ENCODE results near the gene OST4.

- no peak for TF ChIP-seq POLR2AphosphoS5 (IDR thresholded peaks at IDR 0.05; ENCODE audit: low read depth)
- TF ChIP-seq, protein P1, sequence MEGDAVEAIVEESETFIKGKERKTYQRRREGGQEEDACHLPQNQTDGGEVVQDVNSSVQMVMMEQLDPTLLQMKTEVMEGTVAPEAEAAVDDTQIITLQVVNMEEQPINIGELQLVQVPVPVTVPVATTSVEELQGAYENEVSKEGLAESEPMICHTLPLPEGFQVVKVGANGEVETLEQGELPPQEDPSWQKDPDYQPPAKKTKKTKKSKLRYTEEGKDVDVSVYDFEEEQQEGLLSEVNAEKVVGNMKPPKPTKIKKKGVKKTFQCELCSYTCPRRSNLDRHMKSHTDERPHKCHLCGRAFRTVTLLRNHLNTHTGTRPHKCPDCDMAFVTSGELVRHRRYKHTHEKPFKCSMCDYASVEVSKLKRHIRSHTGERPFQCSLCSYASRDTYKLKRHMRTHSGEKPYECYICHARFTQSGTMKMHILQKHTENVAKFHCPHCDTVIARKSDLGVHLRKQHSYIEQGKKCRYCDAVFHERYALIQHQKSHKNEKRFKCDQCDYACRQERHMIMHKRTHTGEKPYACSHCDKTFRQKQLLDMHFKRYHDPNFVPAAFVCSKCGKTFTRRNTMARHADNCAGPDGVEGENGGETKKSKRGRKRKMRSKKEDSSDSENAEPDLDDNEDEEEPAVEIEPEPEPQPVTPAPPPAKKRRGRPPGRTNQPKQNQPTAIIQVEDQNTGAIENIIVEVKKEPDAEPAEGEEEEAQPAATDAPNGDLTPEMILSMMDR (IDR thresholded peaks at IDR 0.05; ENCODE audit: insufficient read depth, low read length): no peak
- TF ChIP-seq, protein P2, sequence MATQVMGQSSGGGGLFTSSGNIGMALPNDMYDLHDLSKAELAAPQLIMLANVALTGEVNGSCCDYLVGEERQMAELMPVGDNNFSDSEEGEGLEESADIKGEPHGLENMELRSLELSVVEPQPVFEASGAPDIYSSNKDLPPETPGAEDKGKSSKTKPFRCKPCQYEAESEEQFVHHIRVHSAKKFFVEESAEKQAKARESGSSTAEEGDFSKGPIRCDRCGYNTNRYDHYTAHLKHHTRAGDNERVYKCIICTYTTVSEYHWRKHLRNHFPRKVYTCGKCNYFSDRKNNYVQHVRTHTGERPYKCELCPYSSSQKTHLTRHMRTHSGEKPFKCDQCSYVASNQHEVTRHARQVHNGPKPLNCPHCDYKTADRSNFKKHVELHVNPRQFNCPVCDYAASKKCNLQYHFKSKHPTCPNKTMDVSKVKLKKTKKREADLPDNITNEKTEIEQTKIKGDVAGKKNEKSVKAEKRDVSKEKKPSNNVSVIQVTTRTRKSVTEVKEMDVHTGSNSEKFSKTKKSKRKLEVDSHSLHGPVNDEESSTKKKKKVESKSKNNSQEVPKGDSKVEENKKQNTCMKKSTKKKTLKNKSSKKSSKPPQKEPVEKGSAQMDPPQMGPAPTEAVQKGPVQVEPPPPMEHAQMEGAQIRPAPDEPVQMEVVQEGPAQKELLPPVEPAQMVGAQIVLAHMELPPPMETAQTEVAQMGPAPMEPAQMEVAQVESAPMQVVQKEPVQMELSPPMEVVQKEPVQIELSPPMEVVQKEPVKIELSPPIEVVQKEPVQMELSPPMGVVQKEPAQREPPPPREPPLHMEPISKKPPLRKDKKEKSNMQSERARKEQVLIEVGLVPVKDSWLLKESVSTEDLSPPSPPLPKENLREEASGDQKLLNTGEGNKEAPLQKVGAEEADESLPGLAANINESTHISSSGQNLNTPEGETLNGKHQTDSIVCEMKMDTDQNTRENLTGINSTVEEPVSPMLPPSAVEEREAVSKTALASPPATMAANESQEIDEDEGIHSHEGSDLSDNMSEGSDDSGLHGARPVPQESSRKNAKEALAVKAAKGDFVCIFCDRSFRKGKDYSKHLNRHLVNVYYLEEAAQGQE (IDR thresholded peaks at IDR 0.05; ENCODE audit: insufficient replicate concordance, low read depth): no peak
Observed at GRCh38 chr2:27053321-27053720, 18.1 kb downstream of the OST4 start.

Measured in HL-60 (cell line).